ENCODE results near the gene CDCP1.
"Not testable (repeated sequence)": the region's sequence is repeated elsewhere in the genome, so short reads cannot be mapped to it uniquely, and the experiment has no call there.

Gene CDCP1

GRCh38 chr3:45171283-45171682 is 25.1 kb upstream of the CDCP1 start:
- no peak for DNase-seq (ENCODE audit: low read depth)

GRCh38 chr3:45170096-45170495 is 23.9 kb upstream of the CDCP1 start:
- no peak for DNase-seq (ENCODE audit: low read depth)

GRCh38 chr3:45169125-45169904 is 23.1 kb upstream of the CDCP1 start:
- DNase-seq (ENCODE audit: low read depth): no peak

GRCh38 chr3:45168451-45168850 is 22.3 kb upstream of the CDCP1 start:
- DNase-seq (ENCODE audit: low read depth): no peak

GRCh38 chr3:45167011-45167911 is 21.1 kb upstream of the CDCP1 start:
- DNase-seq (ENCODE audit: low read depth): peak; percentile 84

GRCh38 chr3:45166321-45166879 is 20.2 kb upstream of the CDCP1 start:
- DNase-seq (ENCODE audit: low read depth): no peak

GRCh38 chr3:45165497-45166283 is 19.5 kb upstream of the CDCP1 start:
- no peak for DNase-seq (ENCODE audit: low read depth)

GRCh38 chr3:45164056-45164455 is 17.9 kb upstream of the CDCP1 start:
- DNase-seq (ENCODE audit: low read depth): no peak

- no peak for DNase-seq (ENCODE audit: low read depth)
These were observed 17.3 kb upstream of the CDCP1 start for GRCh38 chr3:45163481-45163880.

GRCh38 chr3:45154641-45155147 is 8.5 kb upstream of the CDCP1 start:
- no peak for DNase-seq (ENCODE audit: low read depth)

GRCh38 chr3:45153658-45154437 is 7.7 kb upstream of the CDCP1 start:
- no peak for DNase-seq (ENCODE audit: low read depth)

- DNase-seq (ENCODE audit: low read depth): no peak
These were observed 6.1 kb upstream of the CDCP1 start for GRCh38 chr3:45152307-45152706.

GRCh38 chr3:45151100-45151499 is 4.9 kb upstream of the CDCP1 start:
- no peak for DNase-seq (ENCODE audit: low read depth)

- DNase-seq (ENCODE audit: low read depth): no peak
These were observed 2.7 kb upstream of the CDCP1 start for GRCh38 chr3:45148921-45149320.

- no peak for DNase-seq (ENCODE audit: low read depth)
These were observed 955 bp downstream of the CDCP1 start for GRCh38 chr3:45145223-45145622.

GRCh38 chr3:45143673-45144671 is 2.2 kb downstream of the CDCP1 start:
- no peak for DNase-seq (ENCODE audit: low read depth)

- not testable (repeated sequence) for DNase-seq (ENCODE audit: low read depth)
These were observed 5.4 kb downstream of the CDCP1 start for GRCh38 chr3:45140770-45141155.

- DNase-seq (ENCODE audit: low read depth): peak; percentile 61
These were observed 5.9 kb downstream of the CDCP1 start for GRCh38 chr3:45140141-45140769.

Data from stromal cell of bone marrow (primary cell).